Epithelial cell of esophagus (primary cell): ENCODE data around the gene REXO5.
"Not testable (repeated sequence)": the region's sequence is repeated elsewhere in the genome, so short reads cannot be mapped to it uniquely, and the experiment has no call there.

Experiments
- DNase-seq: peaks from one replicate; pipeline ENCODE4 v3.0.0; 2010; ENCODE audit warnings: low read depth
- H3K4me3 ChIP-seq: 2 replicates; pipeline ENCODE4 v1.5.1; 2011; ENCODE audit warnings: mild to moderate bottlenecking, low read length, control low read depth
- CTCF ChIP-seq: IDR thresholded peaks from 2 replicates; pipeline ENCODE4 v1.5.1; 2011; ENCODE audit warnings: low read depth, mild to moderate bottlenecking, low read length, control low read depth, inconsistent platforms; ENCODE audit not compliant: insufficient read depth; ENCODE audit errors: missing control alignments

REXO5 gene

GRCh38 chr16:20806168-20807050, at the start of gene REXO5, which contains the start of gene ERI2:
Gene REXO5, plus strand, starts transcription at chr16:20806527. Its CDS starts 427 bp downstream, at chr16:20806954.
Gene ERI2, minus strand, starts transcription at chr16:20806472. Its CDS starts 42 bp downstream, at chr16:20806430.
- peak; percentile 95 for DNase-seq
- H3K4me3 ChIP-seq: peak within 1 kb of the TSS; percentile 91
- peak; percentile 56 for TF ChIP-seq CTCF

DNA sequence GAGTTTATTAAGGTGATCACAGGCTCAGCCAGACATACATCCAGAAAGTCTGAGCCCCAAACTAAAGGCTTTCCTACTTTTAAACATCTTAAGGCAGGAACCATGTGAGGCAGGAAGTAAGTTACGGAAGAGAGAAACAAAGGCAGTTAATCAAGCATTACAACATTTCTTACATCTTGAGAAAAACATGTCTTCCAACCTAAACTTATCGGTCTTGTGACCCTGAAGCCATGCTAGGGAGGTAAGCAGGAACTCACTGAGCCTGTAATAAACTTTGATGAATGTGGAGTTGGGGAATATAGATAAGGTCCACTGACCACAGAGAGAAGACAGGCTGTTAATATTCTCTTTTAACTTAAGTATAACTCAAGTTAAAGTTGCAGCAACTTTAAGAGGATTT, 46.0 kb upstream of the REXO5 start:
- DNase-seq: no peak
- no peak overlapping the region for H3K4me3 ChIP-seq
- no peak for TF ChIP-seq CTCF

DNA sequence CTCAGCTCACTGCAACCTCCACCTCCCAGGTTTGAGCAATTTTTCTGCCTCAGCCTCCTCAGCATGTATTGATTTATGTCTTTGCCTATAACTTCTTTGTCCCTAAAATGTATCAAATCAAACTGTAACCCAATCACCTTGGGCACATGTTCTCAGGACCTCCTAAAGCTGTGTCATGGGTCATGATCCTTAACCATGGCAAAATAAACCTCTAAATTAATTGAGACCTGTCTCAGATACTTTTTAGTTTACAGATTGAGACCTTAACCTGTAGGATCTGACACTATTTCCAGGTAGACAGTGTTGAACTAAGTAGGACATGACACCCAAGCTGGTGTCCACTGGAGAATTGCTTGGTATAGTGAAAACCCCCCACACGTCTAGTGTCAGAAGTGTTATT, 45.2 kb upstream of the REXO5 start:
- no peak for TF ChIP-seq CTCF
- DNase-seq: no peak
- H3K4me3 ChIP-seq: no peak overlapping the region

- H3K4me3 ChIP-seq: no peak overlapping the region
- no peak for DNase-seq
- no peak for TF ChIP-seq CTCF
Measured at GRCh38 chr16:20762404-20763123, 43.8 kb upstream of the REXO5 start.

DNA sequence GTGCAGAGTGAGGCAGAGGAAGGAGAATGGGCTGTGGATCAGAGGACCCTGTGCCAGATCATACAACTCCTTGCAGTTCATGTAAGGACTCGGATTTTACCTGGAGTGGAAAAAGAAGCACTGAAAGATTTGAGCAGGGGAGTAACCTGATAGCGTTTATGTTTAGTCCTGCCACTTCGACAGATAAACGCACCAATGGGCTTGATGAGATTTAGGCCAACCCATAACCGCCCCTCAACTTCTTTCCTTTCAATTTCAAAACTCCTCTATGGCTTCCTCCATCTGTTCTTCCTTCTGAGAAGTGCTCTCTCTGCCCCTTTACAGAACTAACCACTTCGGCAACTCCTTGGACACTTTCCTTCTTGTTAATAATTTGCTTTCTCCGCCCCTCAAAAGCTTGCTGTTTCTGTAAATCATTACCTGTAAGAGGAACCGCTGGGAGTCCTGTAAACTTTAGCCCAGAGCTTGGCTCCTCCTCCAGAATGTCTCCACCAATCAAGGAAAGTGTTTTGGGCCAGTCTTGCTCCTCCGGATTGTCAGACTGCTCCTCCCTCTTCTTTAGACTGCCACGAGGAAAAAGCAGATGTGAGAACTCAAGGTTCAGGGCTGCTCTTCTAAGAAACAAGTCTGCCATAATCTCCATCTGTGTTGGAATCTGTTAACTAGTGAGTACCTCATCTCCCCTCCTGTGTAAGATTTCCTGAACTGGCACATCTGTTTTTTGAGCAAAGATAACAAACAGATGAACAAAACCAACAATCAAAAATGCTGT, 42.7 kb upstream of the REXO5 start, which contains the start of gene ACSM3:
TSS of gene ACSM3 (plus strand) at position 554 of the 772 bp plus-strand sequence. CDS start 6,021 bp downstream, outside the sequence.
- TF ChIP-seq CTCF: no peak
- peak; percentile 84 for DNase-seq
- H3K4me3 ChIP-seq: peak within 1 kb of the TSS; percentile 49

DNA sequence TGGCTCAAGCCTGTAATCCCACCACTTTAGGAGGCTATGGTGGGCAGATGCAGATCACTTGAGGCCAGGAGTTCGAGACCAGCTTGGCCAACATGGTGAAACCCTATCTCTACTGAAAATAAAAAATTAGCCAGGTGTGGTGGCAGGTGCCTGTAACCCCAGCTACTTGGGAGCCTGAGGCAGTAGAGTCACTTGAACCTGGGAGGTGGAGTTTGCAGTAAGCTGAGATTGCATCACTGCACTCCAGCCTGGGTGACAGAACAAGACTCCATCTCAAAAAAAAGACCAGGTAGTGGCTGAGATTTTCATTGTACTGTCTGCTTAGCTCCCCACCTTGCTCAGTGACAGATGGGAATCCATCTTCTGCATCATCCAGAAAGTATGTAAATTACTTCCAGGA, 41.9 kb upstream of the REXO5 start:
- DNase-seq: peak; percentile 35
- not testable (repeated sequence) for H3K4me3 ChIP-seq

DNA sequence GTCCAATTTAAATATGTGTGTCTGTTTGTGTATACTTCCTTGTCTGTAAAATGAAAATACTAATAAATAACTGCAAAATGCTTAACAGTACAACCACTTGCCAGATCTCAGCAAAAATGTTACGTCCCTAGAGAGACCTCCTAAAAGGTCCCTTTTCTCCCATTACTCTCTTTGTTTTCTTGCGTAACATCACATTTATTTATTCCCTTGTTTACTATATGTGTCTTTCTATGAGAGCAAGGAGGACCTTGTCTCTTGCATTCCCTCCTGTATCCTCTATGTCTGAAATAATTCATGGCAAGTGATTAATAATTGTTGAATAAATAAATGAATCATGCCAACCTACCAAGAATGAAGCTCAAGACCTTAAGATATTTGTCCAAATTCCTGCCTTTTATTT, 40.6 kb upstream of the REXO5 start:
- no peak for TF ChIP-seq CTCF
- DNase-seq: no peak
- H3K4me3 ChIP-seq: no peak overlapping the region
